ENCODE results near the gene LRMDA.

The LRMDA gene

DNA sequence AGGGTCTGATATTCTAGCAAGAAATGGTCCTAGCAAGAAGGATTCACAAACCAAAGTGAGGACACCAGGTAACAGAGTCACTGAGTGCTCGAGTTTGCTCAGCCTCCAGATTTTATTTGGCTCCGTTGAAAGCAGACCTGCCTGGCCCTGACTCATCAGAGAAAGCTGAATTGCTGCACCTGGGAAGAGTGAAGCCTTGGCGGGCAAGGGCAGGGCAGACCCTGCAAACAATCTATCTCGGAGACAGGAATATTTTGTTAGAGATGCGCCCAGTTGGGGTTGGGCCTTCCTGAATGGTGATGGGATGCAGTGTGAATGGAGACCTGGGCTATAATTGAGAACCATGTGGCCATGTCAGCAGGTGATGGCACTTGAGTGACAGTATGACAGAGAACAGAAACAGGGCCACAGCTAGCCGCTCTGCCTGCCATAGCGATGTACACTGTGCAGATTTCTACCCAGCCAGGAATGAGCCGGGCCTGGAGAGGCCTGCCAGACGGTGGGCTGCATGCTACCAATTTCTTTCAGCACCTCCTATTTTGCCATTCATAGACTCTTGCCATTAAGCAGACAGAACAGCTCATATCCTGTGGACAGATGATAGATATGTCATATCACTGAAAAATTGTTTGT is 744.2 kb downstream of the LRMDA start:
- DNase-seq (ENCODE audit: low spot score): no peak

DNA sequence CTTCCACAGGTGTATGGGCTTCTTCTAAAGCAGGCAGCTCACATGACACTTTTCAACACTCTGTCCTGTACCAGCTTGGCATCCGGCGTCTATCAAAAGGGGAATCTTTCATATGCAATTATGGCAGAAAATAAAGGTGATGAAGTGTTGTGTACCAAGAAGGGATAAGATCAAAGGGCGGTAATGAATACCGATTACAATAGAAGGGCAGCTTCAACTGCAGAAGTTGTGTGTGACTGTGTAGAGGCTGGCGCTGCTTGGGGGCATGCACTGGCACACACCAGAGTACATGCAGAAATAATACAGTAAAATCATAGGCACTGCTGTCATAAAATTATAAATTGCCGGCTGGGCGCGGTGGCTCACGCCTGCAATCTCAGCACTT is 744.7 kb downstream of the LRMDA start:
- DNase-seq (ENCODE audit: low spot score): no peak

DNA sequence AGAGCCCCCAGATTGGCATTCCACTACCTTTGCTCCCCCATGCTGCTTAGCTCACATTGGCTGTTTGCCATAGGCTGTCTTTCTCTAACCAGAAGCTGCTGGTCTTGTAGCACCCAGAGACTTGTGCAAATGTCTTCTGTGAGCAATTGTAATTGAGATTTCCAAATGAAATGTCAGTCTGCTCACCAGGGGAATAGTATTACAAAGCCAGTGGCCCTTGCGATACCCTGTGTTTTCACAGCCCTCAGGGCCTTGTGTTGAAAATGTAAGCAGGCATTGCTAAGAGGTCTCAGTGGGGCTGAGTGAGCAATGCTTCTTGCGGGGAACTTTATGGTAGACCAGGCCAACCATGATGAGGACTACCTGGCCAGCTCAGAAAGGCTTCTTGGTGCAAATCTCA is 746.5 kb downstream of the LRMDA start:
- DNase-seq (ENCODE audit: low spot score): no peak

DNA sequence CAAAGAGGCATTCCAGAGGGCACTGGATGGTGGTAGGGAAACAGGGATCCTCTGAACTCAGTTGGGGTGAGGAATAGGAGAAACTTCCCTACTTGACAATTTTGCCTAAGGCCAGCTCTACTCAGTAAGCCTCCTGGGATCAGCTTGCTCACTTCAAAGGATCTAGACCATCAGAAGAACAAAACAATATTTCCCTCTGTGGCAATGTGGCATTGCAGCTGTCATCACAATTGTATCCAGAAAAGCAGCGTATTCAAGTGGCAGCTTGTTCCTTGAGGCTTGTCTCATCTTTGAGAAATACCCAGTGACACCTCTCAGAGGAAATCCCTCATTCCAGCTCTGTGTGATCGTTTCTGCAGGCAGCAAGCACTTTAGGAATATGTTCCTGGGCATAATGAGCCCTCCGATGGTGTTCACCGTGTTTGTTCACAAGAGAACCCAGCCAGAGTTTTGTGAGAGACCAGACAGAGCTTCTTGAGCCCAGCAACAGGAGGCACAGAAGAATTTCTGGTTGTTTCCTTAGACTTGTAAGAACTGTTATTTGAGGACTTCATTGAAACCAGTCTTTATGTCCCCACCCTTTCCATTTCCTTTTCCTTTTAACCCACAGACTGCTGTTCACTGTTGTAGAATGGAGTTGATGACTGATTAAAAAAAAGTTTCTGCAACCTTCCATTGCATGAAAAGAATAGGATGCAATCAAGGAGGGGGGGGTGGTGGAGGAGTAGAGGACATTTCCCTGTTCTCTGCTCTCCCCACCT is 747.3 kb downstream of the LRMDA start:
- no peak for DNase-seq (ENCODE audit: low spot score)

DNA sequence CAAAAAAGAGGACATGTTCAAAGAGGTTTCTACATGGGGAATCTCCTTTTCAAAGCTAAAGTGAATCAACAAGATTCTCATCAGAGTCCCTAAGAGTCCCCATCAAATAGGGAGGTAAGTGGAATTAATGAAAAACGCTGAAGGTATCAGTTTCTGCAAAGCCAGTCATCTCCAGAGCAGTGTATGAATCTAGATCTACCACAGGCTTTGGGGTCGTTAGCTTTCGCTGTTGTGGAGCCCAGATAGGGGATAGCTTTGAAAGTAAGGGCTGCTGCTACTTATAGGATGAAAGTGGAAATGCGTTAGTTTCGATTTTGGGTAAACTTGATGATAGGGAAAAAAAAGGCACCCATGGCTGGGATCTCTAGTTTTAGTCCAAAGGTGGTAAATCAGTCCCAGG is 748.4 kb downstream of the LRMDA start:
- DNase-seq (ENCODE audit: low spot score): no peak

DNA sequence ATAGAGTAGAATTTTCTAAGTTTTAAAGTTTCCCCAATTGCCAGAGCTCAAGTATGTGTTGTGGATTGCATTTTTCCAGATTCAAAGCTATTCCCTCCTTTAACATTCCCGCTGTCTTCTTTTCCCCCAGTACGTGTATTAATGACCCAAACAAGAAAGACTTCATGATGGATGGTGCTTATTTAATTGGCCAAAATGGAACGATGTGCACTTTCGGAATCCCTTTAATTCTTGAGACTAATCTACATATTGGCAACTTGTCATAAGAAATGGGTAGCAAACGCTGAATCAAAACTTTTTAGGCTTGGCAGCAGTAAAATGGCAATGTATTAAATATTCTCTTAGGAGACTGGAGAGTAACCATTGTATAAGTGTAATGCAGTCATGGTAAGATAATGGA is 753.2 kb downstream of the LRMDA start:
- no peak for DNase-seq (ENCODE audit: low spot score)

DNA sequence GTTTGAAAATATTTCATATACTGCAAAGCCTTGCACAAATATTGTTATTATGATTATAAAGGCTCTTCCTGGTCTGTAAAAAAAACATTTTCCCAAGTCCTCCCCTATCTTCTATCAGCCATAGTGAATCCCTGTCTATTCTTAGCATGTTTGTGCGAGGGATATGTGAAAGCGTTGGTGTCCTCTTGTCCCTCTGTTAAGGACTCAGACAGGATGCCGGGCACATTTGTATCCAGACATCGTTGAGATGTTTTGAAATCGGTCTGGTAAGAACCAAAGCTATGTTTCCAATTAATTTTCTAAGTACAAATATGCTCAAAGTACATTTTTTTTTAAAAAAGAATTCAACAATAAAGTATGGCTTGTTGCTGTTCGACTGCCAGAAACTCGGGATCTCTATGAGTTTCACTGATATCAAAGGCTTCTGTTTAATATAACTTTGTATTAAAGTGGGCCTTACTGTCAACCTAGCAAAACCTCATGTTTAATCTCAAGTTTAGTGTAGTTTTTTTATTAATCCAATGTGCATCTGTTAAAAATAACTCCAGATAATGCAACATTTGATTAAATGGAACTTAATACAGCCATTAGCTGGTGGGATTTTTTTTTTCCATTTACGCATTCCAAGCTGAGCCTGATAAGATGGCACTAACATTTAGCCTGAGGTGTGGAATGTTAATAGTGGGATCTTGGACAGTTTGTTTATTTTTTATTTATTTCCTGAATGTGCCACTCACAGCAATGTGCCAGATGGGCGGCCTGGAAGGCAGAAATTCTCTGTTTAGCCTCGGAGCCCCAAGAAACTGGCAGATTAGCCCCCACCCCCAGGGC is 754.3 kb downstream of the LRMDA start:
- no peak for DNase-seq (ENCODE audit: low spot score)

DNA sequence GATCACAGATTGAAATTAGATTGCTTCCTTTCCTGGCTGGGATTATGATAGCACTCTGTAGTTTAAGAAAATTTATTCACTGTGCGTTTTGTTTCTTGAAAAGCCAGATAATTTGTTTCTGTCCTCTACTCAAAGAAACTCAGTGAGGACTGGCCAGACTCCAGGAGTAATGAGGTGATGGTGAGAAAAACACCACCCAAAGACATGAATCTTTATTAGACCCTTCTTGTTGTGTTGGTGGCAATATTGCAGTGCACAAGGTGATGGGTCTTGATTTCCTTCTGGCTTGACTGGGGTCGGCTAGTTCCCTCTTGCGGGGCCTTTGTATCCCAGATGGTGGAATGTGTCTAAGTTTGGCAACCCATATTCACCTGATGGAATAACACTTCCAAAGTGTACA is 756.8 kb downstream of the LRMDA start:
- no peak for DNase-seq (ENCODE audit: low spot score)

DNA sequence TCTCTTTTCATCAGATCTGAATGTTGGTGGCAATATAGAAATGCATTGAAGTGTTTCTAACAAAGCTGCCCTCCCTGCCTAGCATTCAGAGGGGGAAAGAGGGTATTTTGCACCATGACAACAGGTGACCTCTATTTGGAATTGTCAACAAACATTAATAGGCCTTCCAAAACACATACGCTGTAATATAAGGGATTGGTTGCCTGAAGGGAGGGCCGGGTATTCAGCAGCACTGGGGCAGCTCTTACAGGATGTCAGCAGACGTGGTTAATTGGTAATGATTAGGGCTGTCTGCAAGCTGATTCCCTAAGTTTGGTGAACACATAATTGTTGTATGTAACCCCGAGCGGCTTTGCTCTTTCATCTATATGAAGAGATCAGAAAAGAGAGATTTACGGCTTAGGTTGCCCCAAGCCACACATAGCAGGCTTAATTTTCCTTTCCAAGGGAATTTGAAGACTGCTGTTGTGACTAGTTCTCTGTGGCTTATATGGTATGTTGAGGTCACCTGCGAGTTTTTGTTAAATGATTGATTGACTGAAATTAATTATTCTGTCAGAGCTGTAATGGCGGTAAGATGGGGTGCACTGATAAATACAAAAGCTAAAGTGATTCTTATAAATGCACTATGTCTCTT is 759.3 kb downstream of the LRMDA start:
- no peak for DNase-seq (ENCODE audit: low spot score)

DNA sequence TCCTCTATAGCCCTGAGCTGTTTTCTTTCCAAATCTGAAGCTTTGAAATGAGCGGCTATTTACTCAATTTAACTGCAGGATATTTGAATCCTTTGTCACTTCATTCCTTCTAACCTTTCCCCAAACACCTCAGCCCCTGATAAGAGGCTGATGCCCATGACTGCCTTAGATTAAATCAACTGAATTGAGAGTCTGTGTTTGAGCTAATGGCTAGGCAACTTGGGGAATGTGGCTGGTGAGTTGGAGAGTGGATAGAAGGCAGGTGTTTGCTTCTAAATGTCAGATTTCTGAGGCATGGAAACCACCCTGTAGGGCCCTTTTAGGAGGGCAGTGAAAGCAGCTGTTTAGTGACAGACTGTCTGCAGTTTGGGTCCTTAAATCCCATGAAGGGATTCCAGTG is 759.9 kb downstream of the LRMDA start:
- DNase-seq (ENCODE audit: low spot score): no peak

DNA sequence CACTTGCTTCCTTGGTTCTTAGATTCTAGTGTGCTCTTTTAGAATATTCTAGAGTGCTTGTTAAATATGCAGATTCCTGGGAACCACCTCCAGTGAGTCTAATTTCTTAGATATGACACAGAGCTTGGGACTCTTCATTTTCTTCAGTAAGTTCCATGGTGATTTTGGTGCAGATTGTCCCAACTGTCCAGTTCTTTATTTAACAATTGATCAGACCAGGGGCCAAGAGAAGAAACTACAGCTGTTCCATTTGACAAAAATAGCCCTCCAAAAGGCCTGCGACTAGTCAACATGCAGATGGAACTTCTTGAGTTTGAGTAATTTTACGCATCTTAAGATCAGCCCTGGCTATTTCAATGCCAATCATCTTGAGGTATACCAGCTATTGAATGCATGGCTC is 760.7 kb downstream of the LRMDA start:
- DNase-seq (ENCODE audit: low spot score): no peak

DNA sequence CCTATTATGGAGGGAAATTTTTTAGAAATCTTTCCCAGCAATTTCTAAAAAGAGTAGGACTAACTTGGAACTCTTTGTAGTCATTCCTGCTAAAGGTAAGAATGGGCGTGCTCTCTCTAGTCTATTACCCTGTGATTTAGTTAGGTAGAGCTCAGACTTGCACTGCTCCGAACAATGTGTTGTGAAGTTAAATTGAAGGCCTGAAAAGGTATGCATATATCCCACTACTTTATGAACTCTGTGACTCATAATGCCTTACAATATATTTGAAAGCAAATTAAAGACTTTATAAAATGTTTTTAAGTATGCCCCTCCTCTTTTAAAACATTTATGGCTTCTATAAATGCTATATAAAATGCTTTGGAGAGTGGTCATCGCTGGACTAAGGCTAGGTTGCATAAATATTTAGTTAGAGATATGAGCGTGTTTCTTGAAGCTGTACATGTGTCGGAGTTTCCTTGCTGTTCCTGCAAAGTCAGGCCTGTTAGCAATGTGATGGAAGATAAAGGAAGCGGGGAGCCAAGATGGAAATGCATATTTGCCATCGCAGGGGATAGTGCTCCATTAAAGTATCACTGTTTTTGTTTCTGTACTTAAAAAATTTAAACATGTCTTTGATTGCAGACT is 761.4 kb downstream of the LRMDA start:
- no peak for DNase-seq (ENCODE audit: low spot score)

DNA sequence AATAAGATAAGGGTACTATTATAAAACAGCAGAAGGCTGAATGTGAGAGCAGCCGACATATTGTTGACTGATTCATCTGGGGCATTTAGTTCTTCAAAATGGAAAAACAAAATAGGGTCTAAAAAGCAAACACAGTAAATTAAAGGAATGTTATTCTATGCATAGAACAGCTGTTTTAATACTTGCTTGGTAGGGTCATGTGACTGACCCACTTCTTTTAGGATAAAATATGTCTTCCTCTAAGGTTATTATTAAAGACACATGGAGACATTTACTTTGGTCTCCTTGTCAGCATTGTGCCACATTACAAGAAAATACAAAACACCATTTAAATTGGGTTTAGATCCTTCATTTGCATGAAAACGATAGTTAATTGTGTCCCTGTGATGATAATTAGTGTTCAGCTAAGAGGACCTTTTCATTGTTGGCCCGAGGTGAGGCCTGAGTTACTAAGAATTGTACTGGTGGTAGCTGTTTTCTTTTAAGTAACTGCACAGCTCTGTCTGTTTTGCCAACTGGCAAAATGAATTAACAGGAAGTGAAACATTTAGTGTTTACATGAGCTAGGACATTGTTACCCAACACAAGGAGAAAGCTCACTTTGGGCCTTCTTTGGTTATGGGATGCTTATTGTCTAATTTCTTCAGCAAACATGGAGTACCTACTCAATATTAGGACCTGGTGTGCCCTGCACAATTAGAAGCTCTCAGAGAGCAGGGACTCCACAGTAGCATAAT is 764.4 kb downstream of the LRMDA start:
- DNase-seq (ENCODE audit: low spot score): no peak

DNA sequence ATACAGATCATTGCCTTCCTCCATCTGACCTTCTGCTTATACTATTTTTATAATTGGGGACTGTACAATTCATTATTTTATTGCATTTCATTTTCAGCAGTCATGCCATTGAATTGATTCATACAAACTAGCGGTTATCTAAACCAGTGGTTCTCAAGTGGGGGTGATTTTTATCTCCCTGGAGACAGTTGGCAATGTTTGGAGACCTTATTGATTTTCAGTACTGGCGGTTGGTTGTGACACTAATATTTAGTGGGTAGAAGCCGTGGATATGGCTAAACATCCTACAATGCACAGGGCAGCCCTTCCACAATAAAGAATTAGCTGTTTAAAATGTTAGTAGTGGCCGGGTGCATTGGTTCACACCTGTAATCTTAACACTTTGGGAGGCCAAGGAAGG is 765.9 kb downstream of the LRMDA start:
- no peak for DNase-seq (ENCODE audit: low spot score)

DNA sequence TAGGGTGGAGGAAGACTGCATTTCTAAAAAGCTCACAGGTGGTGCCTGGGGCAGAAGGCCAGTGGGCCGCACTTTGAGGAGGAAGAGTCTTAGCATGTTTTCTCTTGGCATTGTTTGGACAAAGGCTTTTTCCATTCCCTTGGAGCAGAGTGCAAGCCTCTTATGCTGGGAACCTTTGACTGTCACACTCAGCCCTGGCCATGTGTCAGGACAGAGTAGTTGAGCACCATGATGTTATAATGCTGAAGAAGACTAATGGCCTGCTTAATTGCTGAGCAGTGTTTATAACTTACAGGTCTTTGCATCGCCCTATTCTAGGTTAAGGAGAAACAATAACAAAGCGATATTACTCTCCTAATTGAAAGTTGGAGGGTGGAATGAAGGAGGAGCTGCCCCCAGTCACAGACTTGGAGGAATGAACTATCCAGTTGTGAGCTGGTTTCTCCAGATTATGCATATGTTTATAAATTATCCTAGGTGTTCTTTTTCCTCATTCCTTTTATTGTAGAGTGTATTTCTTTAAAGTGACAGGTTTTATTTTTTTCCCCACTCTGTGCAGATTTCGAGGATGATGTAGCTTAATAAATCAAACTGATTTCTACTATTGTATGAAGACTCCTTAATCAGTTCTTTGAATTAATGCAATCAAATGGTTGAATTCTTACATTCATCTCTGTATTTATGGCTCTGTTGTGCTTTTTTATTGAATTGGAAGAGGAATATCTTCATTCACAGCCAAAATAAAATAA is 767.0 kb downstream of the LRMDA start:
- DNase-seq (ENCODE audit: low spot score): no peak

DNA sequence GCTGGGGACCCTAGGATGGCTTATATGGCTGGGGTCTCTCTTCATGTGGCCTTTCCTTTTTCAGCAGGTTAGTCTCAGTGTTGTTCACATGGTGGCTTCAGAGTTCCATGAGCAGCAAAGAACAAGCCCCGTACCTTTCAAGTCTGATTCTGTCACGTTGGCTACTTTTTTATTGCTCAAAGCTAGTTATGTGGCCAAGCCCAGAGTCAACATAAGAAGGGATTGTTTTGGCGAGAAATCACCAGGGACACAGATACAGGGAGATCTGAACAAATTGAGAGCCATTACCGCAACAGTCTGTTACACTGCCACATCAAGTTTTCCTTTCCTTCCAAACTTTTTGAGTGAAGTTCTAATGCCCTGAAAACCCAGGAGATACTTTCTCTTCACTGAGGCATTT is 770.5 kb downstream of the LRMDA start:
- no peak for DNase-seq (ENCODE audit: low spot score)

DNA sequence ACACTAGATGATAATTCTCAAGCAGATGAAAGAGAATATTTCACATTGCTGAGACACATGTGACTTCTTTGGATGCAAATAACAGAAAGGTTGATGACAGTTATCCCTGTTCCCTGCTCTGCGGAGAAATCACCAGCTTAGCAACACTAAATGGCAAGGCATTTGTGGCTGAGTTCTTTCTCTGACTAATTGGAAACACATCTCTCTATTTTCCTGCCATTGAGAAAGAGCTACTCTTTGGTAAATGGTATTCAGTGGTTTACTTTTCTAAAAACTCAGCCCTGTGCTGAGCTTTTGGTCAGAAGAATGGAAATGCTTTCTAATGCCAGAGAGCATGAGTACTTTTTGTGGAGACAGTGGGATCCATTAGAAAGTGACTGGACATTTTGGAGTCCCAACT is 771.4 kb downstream of the LRMDA start:
- DNase-seq (ENCODE audit: low spot score): no peak

DNA sequence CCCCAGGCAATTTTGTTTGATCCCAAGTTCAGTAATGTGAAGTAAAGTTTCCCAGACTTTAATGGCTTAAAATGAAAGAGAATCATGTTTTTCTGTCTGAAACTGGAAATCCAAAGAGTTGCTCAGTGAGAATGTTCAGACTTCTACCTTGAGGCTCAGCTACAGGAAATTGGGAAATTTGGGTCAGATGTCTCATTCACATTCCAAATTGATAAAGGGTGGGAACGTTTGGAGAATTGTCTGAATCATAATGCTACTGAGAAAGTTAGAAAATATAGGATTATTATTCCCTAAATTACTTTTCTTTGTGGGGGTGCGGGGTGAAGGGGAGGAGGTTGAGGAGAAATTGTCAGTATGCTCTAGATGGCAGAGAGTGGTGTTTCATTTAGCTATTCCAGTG is 773.9 kb downstream of the LRMDA start:
- no peak for DNase-seq (ENCODE audit: low spot score)

DNA sequence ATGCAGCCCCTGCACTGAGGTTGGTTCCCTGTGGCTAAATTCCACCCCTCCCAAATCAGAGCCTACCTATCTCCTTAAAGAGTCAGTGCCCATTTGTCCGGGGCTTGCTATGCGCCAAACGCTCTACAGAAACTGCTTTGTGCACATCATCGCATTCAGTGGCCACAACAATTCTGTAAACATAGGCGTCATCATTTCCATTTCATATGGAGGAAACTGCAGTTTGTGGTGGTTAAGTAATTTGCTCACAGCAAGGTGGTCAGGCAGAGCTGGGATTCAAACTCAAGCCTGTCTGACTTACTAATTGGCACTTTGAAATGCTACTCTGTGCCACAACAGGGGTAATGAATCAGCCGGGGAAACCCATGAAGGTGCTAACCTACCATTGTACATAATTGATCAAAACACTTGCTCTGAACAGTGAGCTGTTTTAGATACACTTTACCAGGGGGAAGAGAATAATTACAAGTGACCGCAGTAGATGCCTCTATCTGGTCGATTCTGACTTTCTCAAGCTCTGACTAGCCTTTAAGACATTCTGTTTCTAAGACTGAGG is 775.5 kb downstream of the LRMDA start:
- no peak for DNase-seq (ENCODE audit: low spot score)

DNA sequence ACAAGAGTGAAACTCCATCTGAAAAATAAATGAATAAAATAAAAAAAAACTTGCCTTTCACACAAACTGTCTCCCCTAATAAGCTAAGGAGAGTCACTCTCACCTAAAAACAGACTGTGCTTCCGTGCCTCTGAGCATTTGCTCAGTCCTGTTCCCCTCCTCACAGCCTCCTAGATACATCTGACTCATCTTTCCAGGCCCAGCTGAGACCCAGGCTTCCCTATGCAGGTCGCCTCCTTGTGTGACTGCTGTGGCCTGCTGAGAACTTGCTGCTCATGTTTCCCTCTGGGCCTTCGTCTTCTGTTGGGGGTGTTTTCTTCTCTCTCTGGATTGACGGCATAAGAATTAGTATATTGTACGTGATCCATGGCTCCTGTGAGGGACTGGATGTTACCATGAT is 777.7 kb downstream of the LRMDA start:
- DNase-seq (ENCODE audit: low spot score): no peak

DNA sequence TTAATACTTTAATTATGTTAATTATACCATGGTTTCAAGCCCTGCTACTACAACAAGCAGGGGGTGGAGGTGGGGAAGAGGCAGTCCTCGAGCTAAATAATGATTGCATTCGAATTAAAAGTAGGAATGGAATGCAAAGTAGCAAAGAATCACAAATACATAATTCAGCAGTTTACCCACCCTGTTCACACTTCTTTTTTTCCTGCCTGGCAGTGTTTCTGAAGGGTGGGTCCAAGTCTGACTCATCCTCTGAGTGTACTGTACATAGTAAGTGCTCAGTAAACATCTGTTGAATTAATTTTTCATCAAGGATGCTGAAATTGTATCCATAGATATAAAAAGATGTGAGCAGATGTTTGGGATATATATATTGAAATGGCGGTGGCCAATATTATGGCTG is 778.8 kb downstream of the LRMDA start:
- no peak for DNase-seq (ENCODE audit: low spot score)
